ENCODE results near the gene KRTAP4-1. TPM values are rescaled to one million over a fixed set of nuclear protein-coding genes. Genes with fewer than 3 reads are reported as not detected.

KRTAP4-1 gene
- total RNA-seq, 4 donors from 2014 or later = not detected

DNA sequence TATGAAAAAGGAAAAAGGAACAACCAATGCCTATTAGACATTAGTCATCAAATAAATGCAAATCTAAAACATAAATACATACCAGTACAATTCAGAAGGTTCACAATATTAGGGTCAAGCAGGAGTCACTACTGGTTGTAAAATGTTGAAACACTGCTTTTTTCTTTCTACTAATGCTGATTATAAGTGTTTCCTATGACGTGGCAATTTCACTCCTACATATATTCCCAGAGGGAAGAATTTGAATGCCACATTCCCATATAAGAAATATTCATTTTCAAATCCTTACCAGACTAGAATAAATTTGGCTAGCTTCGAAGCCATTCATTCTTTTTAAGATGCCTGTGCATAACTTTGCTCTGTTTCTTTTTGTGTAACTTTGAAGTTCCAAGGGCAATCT is 39.1 kb upstream of the KRTAP4-1 start:
- no peaks in the 10 kb centered on the region for H3K36me3 ChIP-seq
- 76 to 77% methylated on average over 2 of the region's 2 CpGs for WGBS, 2 donors
- DNase-seq = no peak
- H3K27me3 ChIP-seq = no peaks in the 10 kb centered on the region
- TF ChIP-seq, protein P1, sequence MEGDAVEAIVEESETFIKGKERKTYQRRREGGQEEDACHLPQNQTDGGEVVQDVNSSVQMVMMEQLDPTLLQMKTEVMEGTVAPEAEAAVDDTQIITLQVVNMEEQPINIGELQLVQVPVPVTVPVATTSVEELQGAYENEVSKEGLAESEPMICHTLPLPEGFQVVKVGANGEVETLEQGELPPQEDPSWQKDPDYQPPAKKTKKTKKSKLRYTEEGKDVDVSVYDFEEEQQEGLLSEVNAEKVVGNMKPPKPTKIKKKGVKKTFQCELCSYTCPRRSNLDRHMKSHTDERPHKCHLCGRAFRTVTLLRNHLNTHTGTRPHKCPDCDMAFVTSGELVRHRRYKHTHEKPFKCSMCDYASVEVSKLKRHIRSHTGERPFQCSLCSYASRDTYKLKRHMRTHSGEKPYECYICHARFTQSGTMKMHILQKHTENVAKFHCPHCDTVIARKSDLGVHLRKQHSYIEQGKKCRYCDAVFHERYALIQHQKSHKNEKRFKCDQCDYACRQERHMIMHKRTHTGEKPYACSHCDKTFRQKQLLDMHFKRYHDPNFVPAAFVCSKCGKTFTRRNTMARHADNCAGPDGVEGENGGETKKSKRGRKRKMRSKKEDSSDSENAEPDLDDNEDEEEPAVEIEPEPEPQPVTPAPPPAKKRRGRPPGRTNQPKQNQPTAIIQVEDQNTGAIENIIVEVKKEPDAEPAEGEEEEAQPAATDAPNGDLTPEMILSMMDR (IDR thresholded peaks at IDR 0.05) = no peak
- TF ChIP-seq POLR2A (IDR thresholded peaks at IDR 0.05) = no peak
- H3K4me3 ChIP-seq (replicated peaks in 1 of 3) = no peak overlapping the region
- no peaks in the 10 kb centered on the region for H3K9me3 ChIP-seq
- H3K27ac ChIP-seq = no peak overlapping the region
- H3K4me1 ChIP-seq = no peaks in the 10 kb centered on the region
- intact Hi-C loops (cut with DNase I) = no loop called here

DNA sequence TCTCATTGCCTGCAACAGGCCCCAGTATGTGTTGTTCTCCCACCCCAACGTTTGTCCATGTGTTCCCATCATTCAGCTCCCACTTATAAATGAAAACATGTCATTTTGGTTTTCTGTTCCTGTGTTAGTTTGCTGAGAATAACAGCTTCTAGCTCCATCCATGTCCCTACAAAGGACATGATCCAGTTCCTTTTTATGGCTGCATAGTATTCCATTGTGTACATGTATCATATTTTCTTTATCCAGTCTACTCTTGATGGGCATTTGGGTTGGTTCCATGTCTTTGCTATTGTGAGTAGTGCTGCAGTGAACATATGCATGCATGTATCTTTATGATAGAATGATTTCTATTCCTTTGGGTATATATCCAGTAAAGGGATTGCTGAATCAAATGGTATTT is 31.0 kb upstream of the KRTAP4-1 start:
- H3K9me3 ChIP-seq = no peaks in the 10 kb centered on the region
- H3K4me1 ChIP-seq = no peaks in the 10 kb centered on the region
- H3K27me3 ChIP-seq = no peaks in the 10 kb centered on the region
- intact Hi-C loops (cut with DNase I) = no loop called here
- H3K4me3 ChIP-seq (replicated peaks in 1 of 3) = no peak overlapping the region
- WGBS, 2 donors = 77 to 79% methylated on average over 1 of the region's 1 CpG
- H3K36me3 ChIP-seq = no peaks in the 10 kb centered on the region
- TF ChIP-seq, protein P1 (IDR thresholded peaks at IDR 0.05) = no peak
- no peak for TF ChIP-seq POLR2A (IDR thresholded peaks at IDR 0.05)
- no peak for DNase-seq
- no peak overlapping the region for H3K27ac ChIP-seq

- Histone ChIP-seq H3K9me3 (no peaks in the 10 kb centered on the region), H3K36me3 (no peaks in the 10 kb centered on the region), H3K4me1 (no peaks in the 10 kb centered on the region), H3K27me3 (no peaks in the 10 kb centered on the region), H3K4me3 (replicated peaks in 1 of 3) (no peak overlapping the region), H3K27ac (no peak overlapping the region)
- DNase-seq = no peak
- WGBS, 2 donors = 79 to 82% methylated on average over 6 of the region's 7 CpGs
- TF ChIP-seq, protein P1 (IDR thresholded peaks at IDR 0.05) = no peak
- TF ChIP-seq POLR2A (IDR thresholded peaks at IDR 0.05) = no peak
- intact Hi-C loops (cut with DNase I) = no loop called here
Measured at GRCh38 chr17:41212524-41213169, 27.9 kb upstream of the KRTAP4-1 start.

DNA sequence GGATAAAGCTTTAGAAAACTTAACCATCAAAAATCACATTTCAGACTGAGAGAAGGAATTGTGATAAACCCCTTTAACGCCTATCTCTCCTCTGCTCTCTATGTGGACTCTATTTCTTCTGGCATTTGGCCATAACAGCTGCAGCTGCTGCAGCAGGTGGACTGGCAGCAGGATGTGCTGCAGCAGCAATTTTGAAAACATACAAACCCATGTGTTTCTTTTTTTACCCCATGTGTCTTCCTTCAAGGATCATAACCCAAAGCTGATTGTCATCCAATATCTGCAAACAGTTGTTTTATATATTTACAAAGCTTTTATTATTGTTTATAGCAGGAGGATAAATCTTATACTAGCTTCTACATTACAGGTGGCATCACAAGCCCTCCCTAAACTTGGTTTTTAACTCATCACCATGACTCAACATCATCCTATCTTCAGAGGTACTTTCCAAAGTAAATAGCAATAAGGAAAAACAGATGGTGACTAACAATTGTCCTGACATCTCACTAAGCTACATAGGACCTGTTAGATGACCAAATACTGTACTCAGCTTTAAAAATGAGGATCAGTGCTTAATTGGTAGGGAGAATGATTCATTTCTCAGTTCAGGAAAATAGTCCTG is 27.2 kb upstream of the KRTAP4-1 start:
- 59 to 67% methylated on average over 1 of the region's 1 CpG for WGBS, 2 donors
- no peak for DNase-seq
- no peaks in the 10 kb centered on the region for H3K36me3 ChIP-seq
- H3K9me3 ChIP-seq = no peaks in the 10 kb centered on the region
- H3K27ac ChIP-seq = no peak overlapping the region
- TF ChIP-seq, protein P1 (IDR thresholded peaks at IDR 0.05) = no peak
- no peak for TF ChIP-seq POLR2A (IDR thresholded peaks at IDR 0.05)
- no peaks in the 10 kb centered on the region for H3K4me1 ChIP-seq
- no peak overlapping the region for H3K4me3 ChIP-seq (replicated peaks in 1 of 3)
- intact Hi-C loops (cut with DNase I) = no loop called here
- no peaks in the 10 kb centered on the region for H3K27me3 ChIP-seq

GRCh38 chr17:41199421-41200078 is 14.8 kb upstream of the KRTAP4-1 start:
- H3K4me1 ChIP-seq = no peaks in the 10 kb centered on the region
- no peak overlapping the region for H3K4me3 ChIP-seq (replicated peaks in 1 of 3)
- no peaks in the 10 kb centered on the region for H3K9me3 ChIP-seq
- no peak for DNase-seq
- TF ChIP-seq, protein P1 (IDR thresholded peaks at IDR 0.05) = no peak
- no peak for TF ChIP-seq POLR2A (IDR thresholded peaks at IDR 0.05)
- no peak overlapping the region for H3K27ac ChIP-seq
- intact Hi-C loops (cut with DNase I) = no loop called here
- H3K36me3 ChIP-seq = no peaks in the 10 kb centered on the region
- WGBS, 2 donors = 72 to 85% methylated on average over 4 to 5 of the region's 5 CpGs
- no peaks in the 10 kb centered on the region for H3K27me3 ChIP-seq
